Activated T-cell treated with anti-CD3 and anti-CD28 coated beads for 48 hours (primary cell): ENCODE data around the gene COL12A1.
A peak's percentile ranks its signal among the peaks of the same experiment; 100 is the strongest.
"Not testable (repeated sequence)": the region's sequence is repeated elsewhere in the genome, so short reads cannot be mapped to it uniquely, and the experiment has no call there.

Experiments
- DNase-seq: peaks from one replicate; pipeline ENCODE4 v3.0.0-alpha.2; 2020; ENCODE audit warnings: low read depth

COL12A1 gene

GRCh38 chr6:75211920-75212590 is 6.2 kb upstream of the COL12A1 start:
- no peak for DNase-seq

GRCh38 chr6:75210885-75211739 is 5.3 kb upstream of the COL12A1 start:
- DNase-seq = no peak

GRCh38 chr6:75209184-75209723 is 3.4 kb upstream of the COL12A1 start:
- no peak for DNase-seq

- DNase-seq = peak; percentile 71
Observed at GRCh38 chr6:75208298-75209183, 2.7 kb upstream of the COL12A1 start.

GRCh38 chr6:75206576-75207342 is 906 bp upstream of the COL12A1 start:
- no peak for DNase-seq

- DNase-seq = no peak
Observed at GRCh38 chr6:75204959-75205775, 686 bp downstream of the COL12A1 start.

- DNase-seq = no peak
Observed at GRCh38 chr6:75204217-75204958, 1.5 kb downstream of the COL12A1 start.

GRCh38 chr6:75203721-75204120 is 2.1 kb downstream of the COL12A1 start:
- no peak for DNase-seq

- DNase-seq = no peak
Observed at GRCh38 chr6:75202676-75203131, 3.1 kb downstream of the COL12A1 start.

GRCh38 chr6:75201901-75202672 is 3.8 kb downstream of the COL12A1 start:
- DNase-seq = no peak

GRCh38 chr6:75201021-75201420 is 4.8 kb downstream of the COL12A1 start:
- no peak for DNase-seq

- no peak for DNase-seq
Observed at GRCh38 chr6:75199889-75200288, 6.0 kb downstream of the COL12A1 start.

- no peak for DNase-seq
Observed at GRCh38 chr6:75196081-75196687, 9.7 kb downstream of the COL12A1 start.

- DNase-seq = no peak
Observed at GRCh38 chr6:75188221-75188925, 17.5 kb downstream of the COL12A1 start.

GRCh38 chr6:75186581-75186980 is 19.3 kb downstream of the COL12A1 start:
- DNase-seq = not testable (repeated sequence)

- DNase-seq = no peak
Observed at GRCh38 chr6:75183099-75183541, 22.7 kb downstream of the COL12A1 start.

GRCh38 chr6:75180864-75181263 is 25.0 kb downstream of the COL12A1 start:
- DNase-seq = no peak

- no peak for DNase-seq
Observed at GRCh38 chr6:75178757-75179156, 27.1 kb downstream of the COL12A1 start.
